PC-3 (cell line): ENCODE data around the gene RPS15. TPM values are rescaled to one million over a fixed set of nuclear protein-coding genes. Genes with fewer than 3 reads are reported as not detected.

Experiments
- ATAC-seq: fragments of 200-7000 bp; cut with Tn5 transposase; 2 replicates; pipeline ENCODE4 v1.9.1; 2020; ENCODE audit warnings: mild to moderate bottlenecking, moderate library complexity
- BruUV-seq: library from RNA; stranded (reverse); fragments of 400-500 nt; replicated peaks from 2 replicates; lab custom pipeline; 2021; lab: Mats Ljungman, UMichigan
- CTCF ChIA-PET: fragments of 300-600 bp; sonication (Branson Sonifier 250); formaldehyde crosslinking; loops from one replicate; lab custom pipeline; 2022; ENCODE audit warnings: antibody characterized with exemption; lab: Charles Lee
- POLR2A ChIA-PET: fragments of 300-600 bp; sonication (Branson Sonifier 250); formaldehyde crosslinking; loops from one replicate; lab custom pipeline; 2022; ENCODE audit warnings: antibody characterized with exemption; ENCODE audit not compliant: unreplicated experiment; lab: Charles Lee
- DNase-seq: peaks from one replicate; pipeline ENCODE4 v3.0.0-alpha.2; 2015
- H2AFZ ChIP-seq: fragments of 300-600 bp; sonication (generic); 2 replicates; pipeline ENCODE4 v1.6.0; 2016; ENCODE audit warnings: antibody characterized with exemption, low read length
- H3F3A ChIP-seq: fragments of 300-600 bp; sonication (generic); one replicate; pipeline ENCODE4 v1.6.0; 2017; ENCODE audit warnings: antibody characterized with exemption, low read length, control low read depth, mild to moderate bottlenecking; ENCODE audit not compliant: unreplicated experiment
- H3K27ac ChIP-seq: fragments of 300-600 bp; sonication (generic); 2 replicates; pipeline ENCODE4 v1.5.1; 2016; ENCODE audit warnings: mild to moderate bottlenecking, low read length
- H3K27me3 ChIP-seq: fragments of 300-600 bp; sonication (generic); 2 replicates; pipeline ENCODE4 v1.6.1; 2016; ENCODE audit warnings: low read length, mixed read lengths
- H3K36me3 ChIP-seq: fragments of 300-600 bp; sonication (generic); 2 replicates; pipeline ENCODE4 v1.6.1; 2016; ENCODE audit warnings: low read depth, mixed run types, low read length, mixed read lengths
- H3K4me1 ChIP-seq: fragments of 300-600 bp; sonication (generic); 2 replicates; pipeline ENCODE4 v1.5.1; 2016; ENCODE audit warnings: low read length; ENCODE audit not compliant: insufficient read depth
- H3K4me2 ChIP-seq: fragments of 300-600 bp; sonication (generic); 2 replicates; pipeline ENCODE4 v1.6.0; 2016; ENCODE audit warnings: low read length
- H3K4me3 ChIP-seq: fragments of 300-600 bp; sonication (generic); 2 replicates; pipeline ENCODE4 v1.5.1; 2016; ENCODE audit warnings: mild to moderate bottlenecking, low read length, mixed read lengths
- H3K79me2 ChIP-seq: fragments of 300-600 bp; sonication (generic); 2 replicates; pipeline ENCODE4 v1.6.1; 2017; ENCODE audit warnings: low read length, mixed read lengths
- H3K9ac ChIP-seq: fragments of 300-600 bp; sonication (generic); 2 replicates; pipeline ENCODE4 v1.6.0; 2016; ENCODE audit warnings: mild to moderate bottlenecking, low read length
- H3K9me2 ChIP-seq: fragments of 300-600 bp; sonication (generic); replicated peaks from 2 replicates; pipeline ENCODE4 v1.6.1; 2016; ENCODE audit warnings: mixed run types, low read length, mixed read lengths
- H3K9me3 ChIP-seq: fragments of 300-600 bp; sonication (generic); 2 replicates; pipeline ENCODE4 v1.6.1; 2016; ENCODE audit warnings: low read length, mixed read lengths
- H4K20me1 ChIP-seq: fragments of 300-600 bp; sonication (generic); 2 replicates; pipeline ENCODE4 v1.6.1; 2016; ENCODE audit warnings: low read length, mixed read lengths
- CTCF ChIP-seq: fragments of 300-600 bp; sonication (generic); conservative IDR thresholded peaks from 2 replicates; pipeline ENCODE4 v1.5.1; 2017; ENCODE audit warnings: antibody characterized with exemption, low read depth, mild to moderate bottlenecking, low read length
- EZH2 ChIP-seq: fragments of 300-600 bp; sonication (generic); IDR thresholded peaks from one replicate; pipeline ENCODE4 v1.6.1; 2017; ENCODE audit warnings: antibody characterized with exemption, mild to moderate bottlenecking, low read length; ENCODE audit not compliant: unreplicated experiment
- EZH2phosphoT487 ChIP-seq: fragments of 300-600 bp; sonication (generic); IDR thresholded peaks from 2 replicates; pipeline ENCODE4 v1.6.1; 2018; ENCODE audit warnings: mild to moderate bottlenecking, antibody characterized with exemption, low read length, borderline replicate concordance
- intact Hi-C: fragments of 100-400 bp; cut with micrococcal nuclease; formaldehyde crosslinking; loops from 2 replicates; pipeline ENCODE4 v1.9.0; 2023
- total RNA-seq: library from RNA; depleted of rRNA; stranded (reverse); fragments of >200 nt; gene quantifications from 2 replicates; pipeline ENCODE4 v1.2.3, GENCODE V29; 2014

The RPS15 gene
- total RNA-seq, 1 experiment from 2014 or later = 1,797 TPM

GRCh38 chr19:1466461-1467214 lies 28.4 kb downstream of the RPS15 start:
- Histone ChIP-seq H3K4me1 (peaks cover 15% of the 10 kb centered on the region), H3F3A (no peaks in the 10 kb centered on the region), H3K36me3 (no peaks in the 10 kb centered on the region), H3K9ac (no peak overlapping the region), H3K27me3 (no peaks in the 10 kb centered on the region), H2AFZ (no peak overlapping the region), H3K79me2 (peaks cover 27% of the 10 kb centered on the region), H3K9me3 (no peaks in the 10 kb centered on the region), H3K9me2 (no peaks in the 10 kb centered on the region), H3K4me3 (no peak overlapping the region), H3K27ac (no peak overlapping the region), H4K20me1 (no peaks in the 10 kb centered on the region), H3K4me2 (peak overlapping the region; percentile 88; the same call in 1 of the 2 replicates)
- DNase-seq (no peak), ATAC-seq (no peak)
- ChIA-PET CTCF (interaction anchor here (1.3 kb wide), 1 partner anchor 22 kb away, joined by 3 read pairs; no protein-coding TSS in a partner anchor), POLR2A (no interaction called here)
- BruUV-seq = no TSS peak
- intact Hi-C loops = no loop called here
- no peak for TF ChIP-seq CTCF
- no peak for TF ChIP-seq EZH2phosphoT487
- no peak for TF ChIP-seq EZH2

- Histone ChIP-seq H3K27ac (no peak overlapping the region), H3K4me2 (peak overlapping the region; percentile 88), H2AFZ (no peak overlapping the region), H3K27me3 (no peaks in the 10 kb centered on the region), H3K79me2 (peaks cover 27% of the 10 kb centered on the region), H3K9me2 (no peaks in the 10 kb centered on the region), H3K36me3 (no peaks in the 10 kb centered on the region), H3K9ac (no peak overlapping the region; the same call in 1 of the 2 replicates), H3K4me3 (peak overlapping the region; percentile 65), H3F3A (no peaks in the 10 kb centered on the region), H4K20me1 (no peaks in the 10 kb centered on the region), H3K9me3 (no peaks in the 10 kb centered on the region), H3K4me1 (peaks cover 18% of the 10 kb centered on the region)
- DNase-seq (no peak), ATAC-seq (no peak)
- TF ChIP-seq EZH2phosphoT487 (no peak), CTCF (no peak), EZH2 (no peak)
- CTCF ChIA-PET = interaction anchor here (1.3 kb wide), 1 partner anchor 23 kb away, joined by 3 read pairs; no protein-coding TSS in a partner anchor
- no TSS peak for BruUV-seq
- intact Hi-C loops = no loop called here
- POLR2A ChIA-PET = no interaction called here
Observed at GRCh38 chr19:1467215-1467489, 29.0 kb downstream of the RPS15 start.
